WTC11 (cell line): ENCODE data around the gene VPREB3.

Experiments
- TF ChIP-seq, protein P1 (sequence below): sonication (generic); formaldehyde crosslinking; IDR thresholded peaks from 2 replicates; pipeline ENCODE4 v1.8.0; 2023; ENCODE audit warnings: missing genetic modification reagents
- TF ChIP-seq, protein P2 (sequence below): sonication (generic); formaldehyde crosslinking; IDR thresholded peaks from 2 replicates; pipeline ENCODE4 v1.8.1; 2022; ENCODE audit warnings: low read depth, missing genetic modification reagents, borderline replicate concordance

DNA sequence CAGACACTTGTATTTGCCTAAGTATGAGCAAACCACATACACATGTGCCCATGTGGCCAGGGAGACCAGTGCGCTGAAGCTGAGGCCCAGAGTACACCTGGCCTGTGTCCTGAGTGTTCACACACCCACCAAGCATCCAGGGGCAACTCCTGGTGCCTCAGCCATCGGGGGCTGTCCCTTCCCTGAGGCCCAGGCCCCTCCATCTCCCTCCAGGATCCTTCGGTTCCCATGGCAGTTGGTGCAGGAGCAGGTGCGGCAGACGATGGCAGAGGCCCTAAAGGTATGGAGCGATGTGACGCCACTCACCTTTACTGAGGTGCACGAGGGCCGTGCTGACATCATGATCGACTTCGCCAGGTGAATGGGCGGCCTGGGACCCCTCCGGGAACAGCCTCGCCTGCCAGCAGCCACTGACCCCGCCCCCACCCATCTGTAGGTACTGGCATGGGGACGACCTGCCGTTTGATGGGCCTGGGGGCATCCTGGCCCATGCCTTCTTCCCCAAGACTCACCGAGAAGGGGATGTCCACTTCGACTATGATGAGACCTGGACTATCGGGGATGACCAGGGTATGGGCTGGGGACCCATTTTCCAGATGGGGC is 26.0 kb upstream of the VPREB3 start:
- TF ChIP-seq, protein P1, sequence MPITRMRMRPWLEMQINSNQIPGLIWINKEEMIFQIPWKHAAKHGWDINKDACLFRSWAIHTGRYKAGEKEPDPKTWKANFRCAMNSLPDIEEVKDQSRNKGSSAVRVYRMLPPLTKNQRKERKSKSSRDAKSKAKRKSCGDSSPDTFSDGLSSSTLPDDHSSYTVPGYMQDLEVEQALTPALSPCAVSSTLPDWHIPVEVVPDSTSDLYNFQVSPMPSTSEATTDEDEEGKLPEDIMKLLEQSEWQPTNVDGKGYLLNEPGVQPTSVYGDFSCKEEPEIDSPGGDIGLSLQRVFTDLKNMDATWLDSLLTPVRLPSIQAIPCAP (CRISPR knock-in tag) = no peak
- TF ChIP-seq, protein P2, sequence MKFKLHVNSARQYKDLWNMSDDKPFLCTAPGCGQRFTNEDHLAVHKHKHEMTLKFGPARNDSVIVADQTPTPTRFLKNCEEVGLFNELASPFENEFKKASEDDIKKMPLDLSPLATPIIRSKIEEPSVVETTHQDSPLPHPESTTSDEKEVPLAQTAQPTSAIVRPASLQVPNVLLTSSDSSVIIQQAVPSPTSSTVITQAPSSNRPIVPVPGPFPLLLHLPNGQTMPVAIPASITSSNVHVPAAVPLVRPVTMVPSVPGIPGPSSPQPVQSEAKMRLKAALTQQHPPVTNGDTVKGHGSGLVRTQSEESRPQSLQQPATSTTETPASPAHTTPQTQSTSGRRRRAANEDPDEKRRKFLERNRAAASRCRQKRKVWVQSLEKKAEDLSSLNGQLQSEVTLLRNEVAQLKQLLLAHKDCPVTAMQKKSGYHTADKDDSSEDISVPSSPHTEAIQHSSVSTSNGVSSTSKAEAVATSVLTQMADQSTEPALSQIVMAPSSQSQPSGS = no peak
